Natural killer cell (primary cell): ENCODE results near the gene TTF2. TPM values are rescaled to one million over a fixed set of nuclear protein-coding genes. Genes with fewer than 3 reads are reported as not detected.

Experiments
- ATAC-seq, 3 donors: fragments of 150-1000 bp in 2 of 3; fragments of 200-7000 bp in 1 of 3; cut with Tn5 transposase; 1 replicate in 1 of 3; 2 replicates in 2 of 3; pipeline ENCODE4 v1.10.0; 2021; ENCODE audit warnings: mild to moderate bottlenecking in 2 of 3, moderate library complexity in 2 of 3
- DNase-seq, 2 donors: peaks; one replicate each; pipeline versions ENCODE4 v3.0.0 to v3.0.0-alpha.2; 2013 to 2021; ENCODE audit warnings: mixed read lengths in 1 of 2
- H3K27ac ChIP-seq: one replicate; pipeline ENCODE4 v1.5.1; 2013; ENCODE audit warnings: mild to moderate bottlenecking, low read length
- H3K27me3 ChIP-seq: one replicate; pipeline ENCODE4 v1.6.1; 2013; ENCODE audit warnings: low read length; ENCODE audit not compliant: control insufficient read depth, insufficient read depth
- H3K36me3 ChIP-seq: one replicate; pipeline ENCODE4 v1.6.1; 2013; ENCODE audit warnings: low read length; ENCODE audit not compliant: control insufficient read depth, insufficient read depth
- H3K4me1 ChIP-seq: one replicate; pipeline ENCODE4 v1.6.1; 2013; ENCODE audit warnings: low read length; ENCODE audit not compliant: control insufficient read depth, insufficient read depth
- H3K4me3 ChIP-seq: one replicate; pipeline ENCODE4 v1.5.1; 2013; ENCODE audit warnings: low read length
- H3K9me3 ChIP-seq: one replicate; pipeline ENCODE4 v1.6.1; 2013; ENCODE audit warnings: low read length; ENCODE audit not compliant: control insufficient read depth, insufficient read depth
- H3K27ac Mint-ChIP-seq, 2 donors: one replicate each; pipeline ENCODE4 v1.8.0; 2022; ENCODE audit warnings: mild to moderate bottlenecking in 2 of 2, mixed read lengths in 2 of 2, moderate library complexity in 1 of 2
- H3K27me3 Mint-ChIP-seq, 2 donors: one replicate each; pipeline ENCODE4 v1.8.0; 2022; ENCODE audit warnings: low read depth in 2 of 2, mixed read lengths in 2 of 2
- H3K36me3 Mint-ChIP-seq: one replicate; pipeline ENCODE4 v1.8.0; 2022; ENCODE audit warnings: mixed read lengths
- H3K4me1 Mint-ChIP-seq, 2 donors: one replicate each; pipeline ENCODE4 v1.8.0; 2022; ENCODE audit warnings: mixed read lengths in 2 of 2
- H3K4me3 Mint-ChIP-seq: one replicate; pipeline ENCODE4 v1.8.0; 2022; ENCODE audit warnings: mild to moderate bottlenecking, moderate library complexity, mixed read lengths
- H3K9me3 Mint-ChIP-seq, 2 donors: one replicate each; pipeline ENCODE4 v1.8.0; 2022; ENCODE audit warnings: mixed read lengths in 2 of 2
- WGBS: methylation state at CpG from one replicate; pipeline ENCODE4 v1.1.7; 2013; ENCODE audit warnings: missing lambda C conversion rate; ENCODE audit not compliant: insufficient coverage; 5-methylcytosine and 5-hydroxymethylcytosine counted together
- intact Hi-C: fragments of 100-400 bp; cut with micrococcal nuclease; formaldehyde crosslinking; loops from one replicate; pipeline ENCODE4 v1.14.2; 2022
- total RNA-seq, 4 donors: library from RNA; stranded (reverse); fragments of 120-200 nt in 1 of 4; gene quantifications; one replicate each; pipeline versions ENCODE4 v1.2.3 to v1.2.4, GENCODE V29; 2013 to 2022
- TF ChIP-seq, protein P1 (sequence below): fragments of 200-600 bp; IDR thresholded peaks from one replicate; pipeline ENCODE4 v1.8.0; 2022; ENCODE audit warnings: antibody characterized with exemption

The TTF2 gene
- total RNA-seq, 3 donors from 2014 or later (not counting 1 experiment from before 2014, with no cell fraction given), result 17.9 to 24.7 (median 23.9) TPM

DNA sequence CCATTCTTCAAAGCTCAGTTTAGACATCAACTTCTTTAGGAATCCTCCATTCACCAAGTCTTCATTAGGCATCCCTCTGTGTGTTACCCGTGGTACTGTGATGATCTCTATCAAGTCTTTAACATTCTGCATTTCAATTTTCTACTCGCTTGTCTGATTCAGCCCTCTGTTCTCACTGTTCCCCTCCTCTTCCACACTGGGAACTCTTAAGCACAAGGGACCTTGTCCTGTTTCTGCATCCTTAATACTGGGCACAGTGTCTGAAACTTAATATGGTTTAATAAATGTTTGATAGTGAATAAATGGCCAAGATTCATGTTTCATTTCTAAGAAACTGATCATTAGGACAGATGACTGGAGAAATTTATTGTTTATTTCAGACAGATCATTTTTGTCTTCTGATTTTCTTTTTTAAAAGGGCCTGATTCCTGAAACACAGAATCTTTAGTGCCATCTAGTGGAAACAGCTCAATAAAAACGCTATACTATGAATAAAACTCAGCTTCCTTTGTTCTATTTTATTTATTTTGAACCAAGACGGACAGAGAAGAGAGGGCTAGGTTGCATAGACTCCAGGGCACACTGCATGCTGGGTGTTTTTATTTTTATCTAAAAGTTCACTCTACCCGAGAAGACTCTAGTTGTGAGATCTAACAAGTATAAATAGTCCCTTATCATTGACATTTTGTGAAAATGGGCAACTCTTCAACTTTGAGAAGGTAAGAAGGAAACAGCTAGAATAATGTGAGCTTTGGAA, 68.4 kb downstream of the TTF2 start:
- Histone ChIP-seq H3K4me3 (no peak overlapping the region), H3K27ac (no peak overlapping the region), H3K4me1 (no peaks in the 10 kb centered on the region), H3K27me3 (no peaks in the 10 kb centered on the region), H3K9me3 (no peaks in the 10 kb centered on the region), H3K36me3 (no peaks in the 10 kb centered on the region)
- WGBS, result 56% methylated on average over 3 of the region's 5 CpGs
- Mint-ChIP-seq H3K27ac (no peak overlapping the region), H3K36me3 (no peaks in the 10 kb centered on the region), H3K27me3 (peaks cover 5 to 14% of the 10 kb centered on the region in 2 donors), H3K4me1 (no peaks in the 10 kb centered on the region), H3K9me3 (no peaks in the 10 kb centered on the region), H3K4me3 (no peak overlapping the region)
- DNase-seq (peak in 1 of 2 donors; percentile 56), ATAC-seq (peak in 1 of 3 donors; percentile 52)
- intact Hi-C loops, result loop anchor here (1.0 to 5.0 kb wide), 2 partner anchors 61 to 556 kb away; partner anchors contain the start of gene CD58
- TF ChIP-seq, protein P1, sequence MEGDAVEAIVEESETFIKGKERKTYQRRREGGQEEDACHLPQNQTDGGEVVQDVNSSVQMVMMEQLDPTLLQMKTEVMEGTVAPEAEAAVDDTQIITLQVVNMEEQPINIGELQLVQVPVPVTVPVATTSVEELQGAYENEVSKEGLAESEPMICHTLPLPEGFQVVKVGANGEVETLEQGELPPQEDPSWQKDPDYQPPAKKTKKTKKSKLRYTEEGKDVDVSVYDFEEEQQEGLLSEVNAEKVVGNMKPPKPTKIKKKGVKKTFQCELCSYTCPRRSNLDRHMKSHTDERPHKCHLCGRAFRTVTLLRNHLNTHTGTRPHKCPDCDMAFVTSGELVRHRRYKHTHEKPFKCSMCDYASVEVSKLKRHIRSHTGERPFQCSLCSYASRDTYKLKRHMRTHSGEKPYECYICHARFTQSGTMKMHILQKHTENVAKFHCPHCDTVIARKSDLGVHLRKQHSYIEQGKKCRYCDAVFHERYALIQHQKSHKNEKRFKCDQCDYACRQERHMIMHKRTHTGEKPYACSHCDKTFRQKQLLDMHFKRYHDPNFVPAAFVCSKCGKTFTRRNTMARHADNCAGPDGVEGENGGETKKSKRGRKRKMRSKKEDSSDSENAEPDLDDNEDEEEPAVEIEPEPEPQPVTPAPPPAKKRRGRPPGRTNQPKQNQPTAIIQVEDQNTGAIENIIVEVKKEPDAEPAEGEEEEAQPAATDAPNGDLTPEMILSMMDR, result peak; percentile 43

DNA sequence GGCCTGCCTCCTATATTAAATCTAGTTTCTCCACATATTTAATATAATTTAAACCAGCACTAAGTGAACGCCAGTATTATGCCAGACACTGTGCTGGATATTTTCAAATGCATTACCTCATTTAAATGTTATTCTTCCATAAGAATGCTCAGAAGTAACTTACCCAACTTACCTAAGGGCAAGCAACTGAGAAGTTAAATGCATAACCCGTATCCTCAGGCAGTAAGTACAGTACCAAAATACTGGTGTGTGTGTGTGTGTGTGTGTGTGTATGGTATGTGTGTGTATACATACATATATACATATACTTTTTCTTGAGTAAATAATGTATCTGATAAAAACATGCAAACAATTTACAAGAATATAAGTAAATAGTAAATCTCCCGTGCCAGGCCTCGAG, 70.4 kb downstream of the TTF2 start:
- WGBS, result 92% methylated on average over 1 of the region's 4 CpGs
- intact Hi-C loops, result no loop called here
- ATAC-seq, result no peak
- Histone ChIP-seq H3K4me3 (no peak overlapping the region), H3K36me3 (no peaks in the 10 kb centered on the region), H3K27me3 (no peaks in the 10 kb centered on the region), H3K27ac (no peak overlapping the region), H3K4me1 (no peaks in the 10 kb centered on the region), H3K9me3 (no peaks in the 10 kb centered on the region)
- H3K27me3 Mint-ChIP-seq, result peaks cover 21% of the 10 kb centered on the region in 2 donors
- TF ChIP-seq, protein P1, result no peak
- H3K9me3 Mint-ChIP-seq, result no peaks in the 10 kb centered on the region
- H3K36me3 Mint-ChIP-seq, result no peaks in the 10 kb centered on the region
- no peak overlapping the region for H3K4me3 Mint-ChIP-seq
- no peaks in the 10 kb centered on the region for H3K4me1 Mint-ChIP-seq
- no peak overlapping the region for H3K27ac Mint-ChIP-seq
- DNase-seq, result no peak

DNA sequence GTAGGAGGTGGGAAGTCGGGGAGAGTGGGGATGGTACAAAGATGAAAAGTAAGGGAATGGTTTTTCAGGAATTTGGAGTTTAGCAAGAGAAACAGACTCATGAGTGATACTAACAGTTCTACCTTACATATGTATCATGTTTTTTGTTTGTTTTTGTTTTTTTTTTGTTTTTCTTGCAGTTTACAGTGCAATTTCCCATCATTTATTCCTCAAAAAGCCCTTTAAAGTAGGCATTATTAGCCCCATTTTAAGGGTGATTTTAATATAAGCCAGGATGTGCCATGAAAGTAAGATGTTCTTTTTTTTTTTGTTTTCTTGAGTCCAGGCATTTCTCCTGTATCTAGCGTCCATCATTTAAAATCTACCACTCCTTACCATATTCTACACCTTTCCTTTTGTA, 75.2 kb downstream of the TTF2 start:
- no peaks in the 10 kb centered on the region for H3K4me1 Mint-ChIP-seq
- H3K27ac Mint-ChIP-seq, result no peak overlapping the region
- DNase-seq (no peak), ATAC-seq (no peak)
- TF ChIP-seq, protein P1, result no peak
- no peaks in the 10 kb centered on the region for H3K9me3 Mint-ChIP-seq
- intact Hi-C loops, result no loop called here
- WGBS, result 83% methylated on average over 1 of the region's 2 CpGs
- H3K4me3 Mint-ChIP-seq, result no peak overlapping the region
- H3K4me1 ChIP-seq, result no peaks in the 10 kb centered on the region
- H3K27ac ChIP-seq, result no peak overlapping the region
- peaks cover 19 to 21% of the 10 kb centered on the region in 2 donors for H3K27me3 Mint-ChIP-seq
- no peaks in the 10 kb centered on the region for H3K36me3 Mint-ChIP-seq
- H3K9me3 ChIP-seq, result no peaks in the 10 kb centered on the region
- H3K36me3 ChIP-seq, result no peaks in the 10 kb centered on the region
- H3K4me3 ChIP-seq, result no peak overlapping the region
- no peaks in the 10 kb centered on the region for H3K27me3 ChIP-seq
